Central memory CD4-positive, alpha-beta T cell (primary cell): Measurements from ENCODE around the gene EGFL8.
A peak's percentile ranks its signal among the peaks of the same experiment; 100 is the strongest.
"Not testable (repeated sequence)": the region's sequence is repeated elsewhere in the genome, so short reads cannot be mapped to it uniquely, and the experiment has no call there.

Source experiments
- DNase-seq: peaks from one replicate; pipeline ENCODE4 v3.0.0; 2022

Gene EGFL8

GRCh38 chr6:32185681-32186131 lies 21.3 kb downstream of the EGFL8 start:
- peak; percentile 53 for DNase-seq

DNA sequence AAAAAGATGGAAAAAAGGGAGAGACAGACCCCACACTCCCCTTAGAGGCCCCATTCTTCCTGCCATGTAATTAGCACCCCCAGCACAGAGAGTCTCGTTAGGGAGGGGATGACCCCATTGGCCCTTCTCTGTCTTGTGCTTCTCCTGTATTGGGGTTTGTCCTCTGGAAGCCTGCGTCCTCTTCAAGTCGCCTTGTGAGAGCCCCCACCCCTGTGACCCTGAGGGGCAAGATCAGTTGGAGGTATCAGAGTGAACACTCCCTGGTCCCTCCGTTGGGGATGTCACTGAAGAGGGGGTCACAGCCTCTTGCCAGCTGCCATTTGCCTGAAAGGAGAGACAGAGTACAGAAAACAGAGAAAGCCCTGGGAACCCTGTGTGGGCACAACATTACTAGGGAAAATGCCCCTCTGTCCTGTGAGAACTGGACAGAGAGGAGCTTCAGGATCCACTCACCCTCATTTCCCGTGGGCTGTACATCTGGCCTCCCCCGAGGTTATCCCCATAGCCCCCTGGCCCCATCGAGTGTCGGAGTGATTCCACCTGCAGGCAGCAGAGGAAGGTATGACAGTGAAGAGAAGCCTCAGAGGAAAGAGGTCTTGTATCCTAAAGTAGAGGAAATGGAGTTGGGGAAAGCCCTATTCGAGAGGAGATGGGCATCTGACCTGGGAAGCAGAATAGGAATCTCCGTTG lies 21.9 kb downstream of the EGFL8 start:
- not testable (repeated sequence) for DNase-seq

- no peak for DNase-seq
These were observed 22.8 kb downstream of the EGFL8 start for GRCh38 chr6:32187009-32187709.

DNA sequence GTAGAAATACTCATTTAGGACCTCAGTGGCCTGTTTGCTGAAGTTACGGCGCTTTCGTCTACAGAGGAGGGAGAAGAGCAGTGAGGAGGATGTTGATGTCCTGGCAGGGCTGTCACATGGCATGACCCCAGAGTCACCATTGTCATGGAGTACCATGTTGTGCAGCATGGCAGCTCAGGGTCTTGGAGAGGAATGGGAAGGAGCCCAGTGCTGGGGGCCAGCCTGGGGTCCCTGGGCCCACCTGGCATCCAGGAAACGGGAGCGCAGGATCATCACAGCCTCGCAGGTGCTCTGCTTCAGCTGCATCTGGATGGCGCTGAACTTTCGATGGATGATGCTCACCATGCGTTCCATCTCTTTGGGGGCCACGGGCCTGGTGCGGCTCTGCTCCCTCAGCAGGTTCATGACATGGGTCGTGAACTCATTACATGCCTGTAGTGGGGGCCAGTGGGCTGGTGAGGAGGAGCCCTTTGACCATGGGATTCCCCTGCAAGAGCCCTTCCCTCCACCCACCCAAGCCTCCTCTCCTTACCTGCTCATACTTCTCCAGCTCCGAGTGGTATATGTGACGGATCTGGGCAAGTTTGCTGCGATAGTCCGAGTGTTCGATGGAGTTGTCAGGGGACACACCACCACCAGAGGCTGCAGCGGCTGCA lies 23.5 kb downstream of the EGFL8 start:
- not testable (repeated sequence) for DNase-seq

GRCh38 chr6:32188381-32189068 lies 24.1 kb downstream of the EGFL8 start:
- DNase-seq, result no peak

GRCh38 chr6:32189069-32189741 lies 24.8 kb downstream of the EGFL8 start:
- DNase-seq, result no peak

- no peak for DNase-seq
These were observed 25.3 kb downstream of the EGFL8 start for GRCh38 chr6:32189742-32190053.

DNA sequence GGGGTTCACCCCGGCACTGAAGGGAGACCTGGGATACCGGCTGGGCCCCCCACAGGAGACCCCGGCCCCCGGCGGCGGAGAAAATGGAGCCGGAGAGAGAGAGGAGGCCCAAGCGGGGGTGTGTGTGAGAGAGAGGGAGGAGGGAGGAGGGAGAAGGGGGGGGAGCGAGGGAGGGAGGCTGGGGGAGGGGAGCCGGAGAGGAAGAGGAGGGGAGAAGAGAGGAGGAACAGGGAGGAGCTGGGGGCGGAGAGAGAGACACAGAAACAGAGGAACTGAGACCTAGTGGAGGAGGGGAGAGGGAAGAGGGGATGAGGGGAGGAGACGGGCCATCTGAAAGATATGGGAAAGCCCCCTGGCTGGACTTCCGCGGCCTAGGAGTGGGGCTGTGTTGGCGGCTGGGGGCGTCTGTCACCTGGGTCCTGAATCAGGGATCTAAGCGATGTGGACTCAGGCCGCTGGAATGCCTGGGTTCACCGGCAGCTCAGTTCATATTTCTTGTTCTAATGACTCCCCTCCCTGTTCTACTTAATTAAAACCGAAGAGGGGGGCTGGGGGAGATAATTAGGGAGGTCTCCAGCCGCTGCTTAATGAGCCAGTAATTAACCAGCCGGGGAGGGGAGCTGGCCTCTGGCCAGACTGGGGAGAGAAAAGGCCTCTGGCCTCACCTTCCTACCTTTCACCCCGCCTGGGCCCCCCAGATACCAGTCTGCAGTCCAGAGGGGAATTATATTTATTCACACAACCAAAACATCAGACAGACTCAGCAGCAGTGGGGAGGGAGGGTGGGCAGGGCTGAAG lies 25.9 kb downstream of the EGFL8 start, which contains the start of gene PBX2:
Gene PBX2, minus strand, starts transcription at position 149 of the 798 bp plus-strand sequence. CDS start 287 bp downstream, outside the sequence.
- DNase-seq, result peak; percentile 68

DNA sequence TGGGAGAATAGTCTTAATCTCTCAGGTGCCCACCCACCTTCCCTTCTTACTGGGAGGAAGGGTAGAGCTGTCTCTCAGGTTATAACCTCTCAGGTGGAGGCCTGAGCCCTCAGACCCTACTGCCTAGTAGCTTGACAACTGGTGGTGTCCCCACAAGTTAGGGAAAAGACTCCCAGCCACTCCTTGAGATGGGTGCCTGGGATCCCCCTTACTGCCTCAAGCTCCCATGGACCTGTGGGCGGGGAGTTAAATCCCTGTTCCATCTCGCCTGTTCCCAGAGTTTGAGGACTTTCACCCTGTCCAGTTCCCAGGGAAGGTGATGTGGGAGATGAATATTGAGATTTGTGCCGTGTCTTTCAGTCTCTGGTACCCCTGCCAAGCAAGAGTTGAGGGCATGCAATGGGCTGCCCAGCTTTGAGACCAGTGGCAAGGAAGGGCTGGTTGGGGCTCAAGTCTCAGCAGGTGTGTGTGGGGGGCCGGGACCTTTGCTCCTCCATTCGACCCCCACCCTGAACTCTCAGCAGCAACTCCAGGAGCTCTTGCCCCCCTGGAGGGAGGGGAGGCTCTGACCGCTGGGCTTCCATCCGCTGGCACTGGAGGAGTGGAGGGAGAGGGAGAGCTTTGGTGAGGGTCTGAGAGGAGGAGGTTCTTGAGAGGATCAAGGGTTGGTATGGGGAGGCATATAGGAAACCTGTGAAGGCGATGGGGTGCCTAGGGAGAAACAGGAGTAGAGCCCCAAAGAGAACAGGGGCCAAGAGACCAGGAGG lies 26.7 kb downstream of the EGFL8 start:
- DNase-seq, result no peak

DNA sequence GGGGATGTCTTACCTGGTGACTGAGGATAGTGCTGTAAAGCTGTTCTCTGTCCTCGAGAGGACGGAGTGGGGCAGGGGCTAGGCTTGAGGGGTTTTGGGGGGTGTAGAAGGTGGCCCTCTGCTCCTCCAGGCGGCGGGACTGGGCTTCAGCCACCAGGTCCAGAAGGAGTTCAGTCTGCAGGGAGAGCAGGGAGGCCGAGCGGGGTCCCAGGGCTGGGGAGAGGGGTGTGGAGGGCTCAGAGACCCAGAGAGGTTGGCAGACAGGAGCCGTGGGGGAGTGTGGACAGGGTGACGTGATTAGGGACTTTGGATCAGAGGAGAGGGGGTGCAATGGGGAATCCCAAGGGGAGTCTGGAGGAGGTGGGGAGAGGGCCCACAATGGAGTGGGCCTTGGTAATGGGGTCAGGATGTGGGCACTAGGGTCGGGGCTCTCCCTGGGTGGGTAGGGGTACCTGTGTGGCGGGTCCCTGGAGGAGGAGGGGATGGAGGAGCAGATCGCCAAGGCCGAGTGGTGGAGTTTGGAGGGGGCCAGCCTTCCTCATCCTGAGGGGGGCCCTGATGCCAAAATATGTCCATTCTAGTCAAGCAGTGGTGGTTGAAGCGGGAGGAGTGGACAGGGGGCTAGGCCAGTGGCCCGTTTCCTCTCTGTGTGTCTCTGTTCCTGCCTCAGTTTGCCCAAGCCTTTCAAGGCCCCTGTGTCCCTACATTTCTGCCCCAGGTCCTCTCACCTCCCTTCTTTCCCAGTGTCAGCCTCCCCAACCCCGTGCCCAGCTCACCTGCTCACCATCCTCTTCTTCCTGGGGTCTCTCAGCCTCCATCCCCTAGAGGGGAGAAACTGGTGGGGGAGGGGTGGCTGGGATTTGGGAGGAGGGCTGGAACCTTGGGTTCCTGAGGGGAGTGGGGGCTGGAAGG lies 27.6 kb downstream of the EGFL8 start:
- no peak for DNase-seq

GRCh38 chr6:32192608-32193039 lies 28.2 kb downstream of the EGFL8 start, which contains the start of gene GPSM3:
TSS of gene GPSM3 (minus strand) at chr6:32192643. CDS start at chr6:32192513, 130 bp downstream.
- peak; percentile 68 for DNase-seq

DNA sequence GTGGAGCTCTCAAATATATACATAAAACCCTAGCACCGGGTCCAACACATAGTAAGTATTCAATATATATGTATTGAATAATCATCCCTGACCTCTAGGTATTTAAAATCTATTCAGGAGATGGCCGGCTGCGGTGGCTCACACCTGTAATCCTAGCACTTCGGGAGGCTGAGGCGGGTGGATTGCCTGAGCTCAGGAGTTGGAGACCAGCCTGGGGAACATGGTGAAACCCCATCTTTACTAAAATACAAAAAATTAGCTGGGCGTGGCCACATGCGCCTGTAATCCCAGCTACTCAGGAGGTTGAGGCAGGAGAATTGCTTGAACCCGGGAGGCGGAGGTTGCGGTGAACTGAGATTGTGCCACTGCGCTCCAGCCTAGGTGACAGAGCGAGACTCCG lies 28.7 kb downstream of the EGFL8 start:
- not testable (repeated sequence) for DNase-seq

DNA sequence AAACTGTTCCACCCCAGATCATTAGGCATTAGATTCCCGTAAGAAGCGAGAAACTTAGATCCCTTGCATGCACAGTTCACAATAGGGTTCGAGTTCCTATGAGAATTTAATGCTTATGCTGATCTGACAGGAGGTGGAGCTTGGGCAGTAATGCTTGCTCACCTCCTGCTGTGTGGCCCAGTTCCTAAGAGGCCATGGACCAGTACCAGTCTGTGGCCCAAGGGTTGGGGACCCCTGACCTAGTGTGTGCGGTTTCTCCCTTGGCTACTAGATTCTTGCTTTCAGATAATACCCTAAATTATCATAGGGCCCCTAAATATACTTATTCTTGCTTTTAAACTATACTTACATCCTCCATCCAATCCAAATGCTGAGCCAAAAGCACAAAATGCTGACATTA lies 30.0 kb downstream of the EGFL8 start:
- DNase-seq, result no peak

- no peak for DNase-seq
These were observed 30.6 kb downstream of the EGFL8 start for GRCh38 chr6:32194825-32195651.

GRCh38 chr6:32195652-32195901 lies 31.2 kb downstream of the EGFL8 start:
- peak; percentile 99 for DNase-seq

DNA sequence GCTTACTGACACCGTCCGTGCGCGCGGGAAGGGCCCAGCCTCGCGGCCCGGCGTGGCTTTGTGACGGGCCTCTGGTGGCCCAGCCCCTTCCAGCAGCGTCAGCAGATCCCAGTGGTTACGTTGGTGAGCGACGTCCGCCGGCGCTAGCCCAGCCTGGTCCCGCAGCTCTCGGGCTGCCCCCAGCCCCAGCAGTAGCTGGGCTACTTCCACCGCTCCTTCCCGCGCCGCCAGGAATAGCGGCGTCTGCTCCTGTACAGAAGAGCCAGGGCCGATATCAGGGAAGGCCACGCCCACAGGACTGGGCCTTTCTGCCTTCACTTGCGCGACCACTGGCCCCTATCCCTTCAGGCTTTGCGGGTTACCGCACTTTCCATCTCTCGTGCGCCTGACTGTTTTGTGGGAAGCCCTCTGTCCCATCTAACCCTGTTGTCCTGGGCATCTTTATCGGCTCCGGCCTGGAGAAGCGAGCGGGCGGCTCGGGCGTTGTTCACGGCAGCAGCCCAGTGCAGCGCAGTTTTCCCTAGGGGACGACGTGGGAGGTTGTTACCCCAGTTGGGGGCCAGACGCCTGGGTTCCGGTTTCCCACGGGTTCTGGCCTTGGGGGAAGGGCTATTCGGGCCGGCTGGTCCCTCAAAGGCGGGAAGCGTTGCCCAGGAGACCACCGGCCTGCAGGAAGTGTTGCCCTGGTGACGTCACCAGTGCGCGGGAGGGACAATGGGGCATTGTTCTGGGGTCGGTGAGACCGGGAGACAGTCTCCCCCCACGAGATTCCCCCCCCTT lies 31.7 kb downstream of the EGFL8 start:
- no peak for DNase-seq

DNA sequence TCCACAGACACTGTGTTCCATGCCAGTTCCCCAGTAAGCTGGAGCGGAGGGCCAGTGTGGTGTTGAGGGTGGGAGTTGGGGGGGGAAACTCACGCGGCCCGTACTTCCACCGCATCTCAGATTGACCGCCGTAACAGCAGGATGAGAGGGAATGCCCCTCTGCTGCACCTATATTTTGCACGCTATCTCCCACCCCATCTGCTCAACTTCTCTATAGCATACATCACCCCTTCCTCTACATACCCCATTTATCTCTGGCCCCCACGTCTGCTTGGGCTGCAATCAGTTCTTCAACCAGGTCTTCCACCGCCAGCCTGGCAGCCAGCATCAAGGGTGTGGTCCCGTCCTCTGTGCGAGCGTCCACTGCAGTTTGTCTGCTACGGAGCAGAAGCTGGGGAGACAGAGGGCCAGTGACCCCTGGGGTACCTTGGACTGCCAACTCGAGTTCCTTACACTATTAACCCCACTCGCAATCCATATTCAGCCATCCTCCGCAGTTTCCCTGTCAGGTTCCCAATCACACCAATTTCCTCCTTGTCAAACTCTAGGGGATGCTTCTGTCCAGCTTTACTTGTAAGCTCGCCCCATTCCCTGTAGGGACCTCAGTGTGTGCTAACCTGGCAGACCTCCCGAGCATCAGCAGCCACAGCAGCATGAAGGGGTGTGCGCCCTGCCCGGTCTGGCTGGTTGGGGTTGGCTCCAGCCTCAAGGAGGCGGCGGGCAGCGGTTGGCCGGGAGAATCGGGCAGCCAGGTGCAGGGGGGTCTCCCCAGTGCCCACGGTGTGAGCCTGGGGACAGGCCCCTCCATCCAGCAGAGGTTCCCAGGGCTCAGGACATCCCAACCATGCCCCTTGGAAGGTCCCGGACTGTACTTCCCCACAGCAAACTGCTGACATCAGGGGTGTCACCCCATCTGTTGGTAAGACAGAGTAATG lies 32.6 kb downstream of the EGFL8 start:
- DNase-seq, result no peak
